ENCODE results near the gene FOXC1. TPM values are rescaled to one million over a fixed set of nuclear protein-coding genes. Genes with fewer than 3 reads are reported as not detected.
A peak's percentile ranks its signal among the peaks of the same experiment; 100 is the strongest.

FOXC1 gene
- total RNA-seq, 2 donors from 2014 or later: 27.6 to 33.5 TPM

GRCh38 chr6:1626481-1626880 is 16.8 kb downstream of the FOXC1 start:
- intact Hi-C loops (cut with DNase I): loop anchor here in 1 of 2 donors (10.0 kb wide), 1 partner anchor 218 kb away; no protein-coding TSS in a partner anchor
- DNase-seq (ENCODE audit: low spot score): no peak

GRCh38 chr6:1627827-1628560 is 18.3 kb downstream of the FOXC1 start:
- intact Hi-C loops (cut with DNase I): loop anchor here in 1 of 2 donors (10.0 kb wide), 1 partner anchor 217 kb away; no protein-coding TSS in a partner anchor
- DNase-seq (ENCODE audit: low spot score): no peak

- intact Hi-C loops (cut with DNase I): loop anchor here in 1 of 2 donors (10.0 kb wide), 1 partner anchor 215 kb away; no protein-coding TSS in a partner anchor
- peak; percentile 58 for DNase-seq (ENCODE audit: low spot score)
Measured at GRCh38 chr6:1629316-1629715, 19.6 kb downstream of the FOXC1 start.

GRCh38 chr6:1630212-1630770 is 20.6 kb downstream of the FOXC1 start:
- DNase-seq (ENCODE audit: low spot score): peak; percentile 64
- intact Hi-C loops (cut with DNase I): no loop called here

- intact Hi-C loops (cut with DNase I): no loop called here
- peak; percentile 32 for DNase-seq (ENCODE audit: low spot score)
Measured at GRCh38 chr6:1630771-1631217, 21.1 kb downstream of the FOXC1 start.

GRCh38 chr6:1631251-1631650 is 21.5 kb downstream of the FOXC1 start:
- DNase-seq (ENCODE audit: low spot score): peak; percentile 44
- intact Hi-C loops (cut with DNase I): no loop called here

GRCh38 chr6:1633366-1634021 is 23.8 kb downstream of the FOXC1 start:
- intact Hi-C loops (cut with DNase I): no loop called here
- peak; percentile 81 for DNase-seq (ENCODE audit: low spot score)

- intact Hi-C loops (cut with DNase I): no loop called here
- DNase-seq (ENCODE audit: low spot score): no peak
Measured at GRCh38 chr6:1634081-1634480, 24.4 kb downstream of the FOXC1 start.

GRCh38 chr6:1635305-1636010 is 25.7 kb downstream of the FOXC1 start:
- DNase-seq (ENCODE audit: low spot score): peak; percentile 74
- intact Hi-C loops (cut with DNase I): no loop called here

GRCh38 chr6:1636272-1636825 is 26.6 kb downstream of the FOXC1 start:
- DNase-seq (ENCODE audit: low spot score): peak; percentile 49
- intact Hi-C loops (cut with DNase I): no loop called here

- DNase-seq (ENCODE audit: low spot score): peak; percentile 72
- intact Hi-C loops (cut with DNase I): no loop called here
Measured at GRCh38 chr6:1636971-1637871, 27.5 kb downstream of the FOXC1 start.

- DNase-seq (ENCODE audit: low spot score): peak; percentile 59
- intact Hi-C loops (cut with DNase I): no loop called here
Measured at GRCh38 chr6:1639430-1639829, 29.7 kb downstream of the FOXC1 start.

- intact Hi-C loops (cut with DNase I): no loop called here
- DNase-seq (ENCODE audit: low spot score): peak; percentile 71
Measured at GRCh38 chr6:1640476-1640875, 30.8 kb downstream of the FOXC1 start.

GRCh38 chr6:1641343-1641885 is 31.7 kb downstream of the FOXC1 start:
- no peak for DNase-seq (ENCODE audit: low spot score)
- intact Hi-C loops (cut with DNase I): no loop called here

GRCh38 chr6:1643111-1643510 is 33.4 kb downstream of the FOXC1 start:
- intact Hi-C loops (cut with DNase I): no loop called here
- no peak for DNase-seq (ENCODE audit: low spot score)

- no peak for DNase-seq (ENCODE audit: low spot score)
- intact Hi-C loops (cut with DNase I): no loop called here
Measured at GRCh38 chr6:1643830-1644445, 34.2 kb downstream of the FOXC1 start.

- intact Hi-C loops (cut with DNase I): no loop called here
- DNase-seq (ENCODE audit: low spot score): no peak
Measured at GRCh38 chr6:1644516-1645060, 34.9 kb downstream of the FOXC1 start.

All from posterior vena cava (tissue), 2 donors.